Measurements from ENCODE around the gene SLC25A44. TPM values are rescaled to one million over a fixed set of nuclear protein-coding genes. Genes with fewer than 3 reads are reported as not detected.

The SLC25A44 gene
- total RNA-seq, 1 experiment from 2014 or later, result 33.0 TPM

DNA sequence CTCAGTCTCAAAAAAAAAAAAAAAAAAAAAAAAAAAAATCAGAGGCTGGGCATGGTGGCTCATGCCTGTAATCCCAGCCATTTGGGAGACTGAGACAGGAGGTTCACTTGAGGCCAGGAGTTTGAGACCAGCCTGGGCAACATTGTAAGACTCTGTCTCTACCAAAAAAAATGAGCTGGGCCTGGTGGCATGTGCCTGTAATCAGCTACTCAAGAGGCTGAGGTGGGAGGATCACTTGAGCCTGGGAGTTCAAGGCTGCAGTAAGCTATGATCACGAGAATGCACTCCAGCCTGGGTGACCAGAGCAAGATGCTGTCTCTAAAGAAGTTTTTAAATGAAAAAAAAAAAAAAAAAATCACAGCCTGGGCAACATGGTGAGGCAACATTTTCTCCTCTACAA lies 30.2 kb upstream of the SLC25A44 start:
- POLR2A ChIA-PET, result interaction anchor here (0.7 to 1.1 kb wide), 3 partner anchors 10 to 497 kb away, joined by 3 to 12 read pairs (median 5); no protein-coding TSS in a partner anchor
- ATAC-seq (no peak), DNase-seq (ENCODE audit: low read depth, low spot score) (no peak)
- Histone ChIP-seq H3K9me3 (ENCODE audit: control insufficient read depth, insufficient read depth, low read depth, low read length) (no peaks in the 10 kb centered on the region), H3K4me1 (ENCODE audit: control insufficient read depth, insufficient read depth, low read length) (no peaks in the 10 kb centered on the region), H3K36me3 (ENCODE audit: control insufficient read depth, insufficient read depth, low read length) (no peaks in the 10 kb centered on the region), H3K27me3 (ENCODE audit: control insufficient read depth, insufficient read depth, low read length) (no peaks in the 10 kb centered on the region), H3K27ac (ENCODE audit: low read length) (no peak overlapping the region), H3K4me3 (ENCODE audit: low read depth in 2 of 2, low read length in 2 of 2) (no peak overlapping the region)
- in situ Hi-C loops (cut with HindIII; ENCODE audit: low pct_unique_long_range_greater_than_20kb, low sequenced_read_pairs), result no loop called here
- intact Hi-C loops (cut with micrococcal nuclease; ENCODE audit: unreplicated experiment), result loop anchor here (2.0 kb wide), 1 partner anchor 49 kb away; the partner anchor contains the start of gene LMNA
- BruUV-seq (replicated peaks), result no TSS peak
- CTCF ChIA-PET, result no interaction called here
- TF ChIP-seq SIN3A (IDR thresholded peaks at IDR 0.05; ENCODE audit: borderline replicate concordance, insufficient read depth, low read depth, low read length) (no peak), TCF7L2 (IDR thresholded peaks at IDR 0.05; ENCODE audit: low read depth, low read length) (no peak), POLR2AphosphoS5 (IDR thresholded peaks at IDR 0.05; ENCODE audit: low read depth, low read length) (no peak)
- TF ChIP-seq, protein P1, sequence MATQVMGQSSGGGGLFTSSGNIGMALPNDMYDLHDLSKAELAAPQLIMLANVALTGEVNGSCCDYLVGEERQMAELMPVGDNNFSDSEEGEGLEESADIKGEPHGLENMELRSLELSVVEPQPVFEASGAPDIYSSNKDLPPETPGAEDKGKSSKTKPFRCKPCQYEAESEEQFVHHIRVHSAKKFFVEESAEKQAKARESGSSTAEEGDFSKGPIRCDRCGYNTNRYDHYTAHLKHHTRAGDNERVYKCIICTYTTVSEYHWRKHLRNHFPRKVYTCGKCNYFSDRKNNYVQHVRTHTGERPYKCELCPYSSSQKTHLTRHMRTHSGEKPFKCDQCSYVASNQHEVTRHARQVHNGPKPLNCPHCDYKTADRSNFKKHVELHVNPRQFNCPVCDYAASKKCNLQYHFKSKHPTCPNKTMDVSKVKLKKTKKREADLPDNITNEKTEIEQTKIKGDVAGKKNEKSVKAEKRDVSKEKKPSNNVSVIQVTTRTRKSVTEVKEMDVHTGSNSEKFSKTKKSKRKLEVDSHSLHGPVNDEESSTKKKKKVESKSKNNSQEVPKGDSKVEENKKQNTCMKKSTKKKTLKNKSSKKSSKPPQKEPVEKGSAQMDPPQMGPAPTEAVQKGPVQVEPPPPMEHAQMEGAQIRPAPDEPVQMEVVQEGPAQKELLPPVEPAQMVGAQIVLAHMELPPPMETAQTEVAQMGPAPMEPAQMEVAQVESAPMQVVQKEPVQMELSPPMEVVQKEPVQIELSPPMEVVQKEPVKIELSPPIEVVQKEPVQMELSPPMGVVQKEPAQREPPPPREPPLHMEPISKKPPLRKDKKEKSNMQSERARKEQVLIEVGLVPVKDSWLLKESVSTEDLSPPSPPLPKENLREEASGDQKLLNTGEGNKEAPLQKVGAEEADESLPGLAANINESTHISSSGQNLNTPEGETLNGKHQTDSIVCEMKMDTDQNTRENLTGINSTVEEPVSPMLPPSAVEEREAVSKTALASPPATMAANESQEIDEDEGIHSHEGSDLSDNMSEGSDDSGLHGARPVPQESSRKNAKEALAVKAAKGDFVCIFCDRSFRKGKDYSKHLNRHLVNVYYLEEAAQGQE (IDR thresholded peaks at IDR 0.05; ENCODE audit: insufficient read depth in 1 of 2, low read depth in 2 of 2, low read length in 1 of 2), result no peak
- TF ChIP-seq, protein P2, sequence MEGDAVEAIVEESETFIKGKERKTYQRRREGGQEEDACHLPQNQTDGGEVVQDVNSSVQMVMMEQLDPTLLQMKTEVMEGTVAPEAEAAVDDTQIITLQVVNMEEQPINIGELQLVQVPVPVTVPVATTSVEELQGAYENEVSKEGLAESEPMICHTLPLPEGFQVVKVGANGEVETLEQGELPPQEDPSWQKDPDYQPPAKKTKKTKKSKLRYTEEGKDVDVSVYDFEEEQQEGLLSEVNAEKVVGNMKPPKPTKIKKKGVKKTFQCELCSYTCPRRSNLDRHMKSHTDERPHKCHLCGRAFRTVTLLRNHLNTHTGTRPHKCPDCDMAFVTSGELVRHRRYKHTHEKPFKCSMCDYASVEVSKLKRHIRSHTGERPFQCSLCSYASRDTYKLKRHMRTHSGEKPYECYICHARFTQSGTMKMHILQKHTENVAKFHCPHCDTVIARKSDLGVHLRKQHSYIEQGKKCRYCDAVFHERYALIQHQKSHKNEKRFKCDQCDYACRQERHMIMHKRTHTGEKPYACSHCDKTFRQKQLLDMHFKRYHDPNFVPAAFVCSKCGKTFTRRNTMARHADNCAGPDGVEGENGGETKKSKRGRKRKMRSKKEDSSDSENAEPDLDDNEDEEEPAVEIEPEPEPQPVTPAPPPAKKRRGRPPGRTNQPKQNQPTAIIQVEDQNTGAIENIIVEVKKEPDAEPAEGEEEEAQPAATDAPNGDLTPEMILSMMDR (IDR thresholded peaks at IDR 0.05), result no peak

DNA sequence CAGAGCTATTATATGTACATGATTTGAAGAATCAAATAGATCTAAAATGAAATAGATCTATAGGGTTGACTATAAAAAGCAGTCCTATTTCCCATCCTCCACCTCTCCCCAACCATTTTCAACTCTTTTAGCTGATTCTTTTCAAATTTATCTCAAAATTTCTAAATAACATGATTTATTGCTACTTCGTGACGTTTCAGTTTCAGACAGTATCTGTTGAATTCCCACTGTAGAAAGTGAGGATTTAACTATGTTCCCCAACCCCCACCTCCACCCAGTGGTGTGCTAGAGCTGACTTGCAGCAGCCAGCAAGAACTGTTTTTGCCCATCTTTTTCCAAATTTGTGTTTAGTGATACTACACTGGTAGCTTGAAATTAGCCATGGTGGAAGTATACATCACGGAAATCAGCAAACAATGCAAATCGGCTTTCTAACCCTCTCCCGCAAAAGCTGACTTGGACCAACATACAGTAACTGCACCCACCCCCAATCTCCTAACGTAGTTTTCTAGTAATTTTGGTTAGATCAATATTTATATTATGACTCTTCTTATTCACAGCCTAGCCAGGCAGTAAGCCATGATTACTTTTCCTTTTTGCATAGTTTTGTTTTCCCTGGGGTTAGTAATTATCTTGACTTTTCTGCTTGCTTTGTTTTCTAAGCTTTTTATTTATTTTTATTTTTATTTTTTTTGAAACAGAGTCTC lies 29.6 kb upstream of the SLC25A44 start:
- POLR2A ChIA-PET, result interaction anchor here (0.6 to 1.1 kb wide), 2 partner anchors 9 to 214 kb away, joined by 3 to 6 read pairs; no protein-coding TSS in a partner anchor
- no peaks in the 10 kb centered on the region for H3K4me1 ChIP-seq (ENCODE audit: control insufficient read depth, insufficient read depth, low read length)
- no peaks in the 10 kb centered on the region for H3K27me3 ChIP-seq (ENCODE audit: control insufficient read depth, insufficient read depth, low read length)
- no peak overlapping the region for H3K27ac ChIP-seq (ENCODE audit: low read length)
- intact Hi-C loops (cut with micrococcal nuclease; ENCODE audit: unreplicated experiment) (no loop called here), in situ Hi-C loops (cut with HindIII; ENCODE audit: low pct_unique_long_range_greater_than_20kb, low sequenced_read_pairs) (no loop called here)
- TF ChIP-seq POLR2AphosphoS5 (IDR thresholded peaks at IDR 0.05; ENCODE audit: low read depth, low read length) (no peak), TCF7L2 (IDR thresholded peaks at IDR 0.05; ENCODE audit: low read depth, low read length) (no peak), SIN3A (IDR thresholded peaks at IDR 0.05; ENCODE audit: borderline replicate concordance, insufficient read depth, low read depth, low read length) (no peak)
- TF ChIP-seq, protein P1 (IDR thresholded peaks at IDR 0.05; ENCODE audit: insufficient read depth in 1 of 2, low read depth in 2 of 2, low read length in 1 of 2), result no peak
- TF ChIP-seq, protein P2 (IDR thresholded peaks at IDR 0.05), result no peak
- no peaks in the 10 kb centered on the region for H3K9me3 ChIP-seq (ENCODE audit: control insufficient read depth, insufficient read depth, low read depth, low read length)
- no peak for DNase-seq (ENCODE audit: low read depth, low spot score)
- H3K4me3 ChIP-seq (ENCODE audit: low read depth in 2 of 2, low read length in 2 of 2), result no peak overlapping the region
- no peaks in the 10 kb centered on the region for H3K36me3 ChIP-seq (ENCODE audit: control insufficient read depth, insufficient read depth, low read length)
- no peak for ATAC-seq
- CTCF ChIA-PET, result interaction anchor here (0.6 kb wide), 1 partner anchor 24 kb away, joined by 4 read pairs; no protein-coding TSS in a partner anchor
- BruUV-seq (replicated peaks), result no TSS peak
